GM12891 (cell line): ENCODE measurements around the gene HLA-F.

Experiments used
- DNase-seq: peaks from one replicate; pipeline ENCODE4 v3.0.0; 2011; ENCODE audit warnings: low spot score; ENCODE audit not compliant: insufficient read length
- FAIRE-seq: peaks from 2 replicates; lab custom pipeline; 2011; peaks lifted over from hg19 to GRCh38; lab: Jason Lieb, UNC
- POLR2A ChIP-seq: IDR thresholded peaks from 2 replicates; pipeline ENCODE4 v1.6.1; 2011; ENCODE audit warnings: low read depth, low read length, control low read depth
- POU2F2 ChIP-seq: IDR thresholded peaks from 2 replicates; pipeline ENCODE4 v1.6.1; 2011; ENCODE audit warnings: low read depth, mild to moderate bottlenecking, control low read depth, low read length, moderate library complexity
- SPI1 ChIP-seq: IDR thresholded peaks from 2 replicates; pipeline ENCODE4 v1.6.1; 2011; ENCODE audit warnings: low read depth, low read length, control low read depth

The HLA-F gene

GRCh38 chr6:29776684-29777083 is 53.5 kb downstream of the HLA-F start:
- TF ChIP-seq POU2F2 (no peak), SPI1 (no peak), POLR2A (no peak)
- FAIRE-seq (no peak), DNase-seq (no peak)
